DMS 273 (cell line): ENCODE data around the gene PIGS.
"Not testable (repeated sequence)": the region's sequence is repeated elsewhere in the genome, so short reads cannot be mapped to it uniquely, and the experiment has no call there.

ENCODE experiments used
- DNase-seq: peaks from one replicate; lab custom pipeline; 2025; ENCODE audit not compliant: unreplicated experiment; lab: John Stamatoyannopoulos, UW

The PIGS gene

DNA sequence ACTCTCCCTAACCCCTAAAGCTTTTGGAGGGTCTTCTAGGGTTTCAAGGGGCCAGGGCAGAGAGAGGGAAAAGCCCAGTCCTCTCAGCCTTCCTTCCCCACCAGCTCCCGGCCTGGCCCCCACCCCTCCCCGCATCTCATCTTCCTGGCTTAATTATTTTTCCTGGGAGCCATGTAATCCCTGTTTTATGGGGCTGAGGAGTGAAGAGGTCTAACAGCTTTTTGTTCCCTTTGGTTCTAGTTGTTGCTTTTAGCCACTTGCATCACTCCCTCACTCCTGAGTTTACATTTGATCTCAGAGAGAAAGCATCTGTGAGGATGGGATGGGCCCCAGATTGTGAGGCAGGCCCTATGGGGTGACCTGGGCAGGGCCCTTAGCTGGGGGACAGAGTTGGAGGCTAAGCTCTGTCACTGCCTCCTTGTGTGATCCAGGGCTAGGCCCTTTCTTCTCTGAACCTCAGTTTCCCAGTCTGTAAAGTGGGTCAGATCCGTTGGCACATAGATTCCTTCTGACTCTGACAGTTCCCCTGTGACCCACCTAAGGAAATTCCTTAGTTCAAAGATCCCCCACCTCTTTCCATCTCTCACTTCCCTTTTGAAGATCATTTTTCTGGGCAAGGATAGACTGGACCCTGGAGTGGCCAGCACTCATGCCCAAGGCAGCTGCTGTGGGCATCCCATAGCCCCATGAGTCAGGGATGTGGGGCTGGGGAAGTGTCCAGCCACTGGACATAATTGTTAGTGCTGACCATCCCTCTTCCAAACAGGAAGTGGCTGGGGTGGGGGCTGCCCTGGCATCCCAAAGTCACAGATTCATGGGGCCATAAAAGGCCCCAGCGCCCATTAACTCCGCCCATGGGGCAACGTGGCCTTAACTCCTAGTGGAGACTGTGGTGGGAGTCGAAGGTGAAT is 39.0 kb downstream of the PIGS start:
- no peak for DNase-seq

GRCh38 chr17:28530926-28531325 is 40.4 kb downstream of the PIGS start:
- DNase-seq, result no peak

GRCh38 chr17:28530250-28530649 is 41.1 kb downstream of the PIGS start:
- DNase-seq, result no peak

DNA sequence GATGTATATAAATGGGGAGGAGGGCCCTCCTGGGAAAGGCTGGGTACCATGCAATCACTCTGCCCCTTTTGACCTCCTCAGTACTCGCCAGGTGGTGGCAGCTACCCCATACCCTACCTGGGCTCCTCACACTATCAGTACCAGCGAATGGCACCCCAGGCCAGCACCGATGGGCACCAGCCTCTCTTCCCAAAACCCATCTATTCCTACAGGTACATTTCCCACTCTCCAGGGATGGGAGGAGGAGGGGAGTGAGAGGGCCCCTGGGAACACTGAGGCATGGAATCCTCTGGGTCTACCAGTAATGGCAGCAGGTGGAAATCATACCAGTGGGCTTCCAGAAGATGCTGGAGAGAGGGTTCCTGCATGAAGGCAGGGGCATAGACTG is 42.3 kb downstream of the PIGS start:
- no peak for DNase-seq

GRCh38 chr17:28528327-28529012 is 42.9 kb downstream of the PIGS start:
- no peak for DNase-seq

DNA sequence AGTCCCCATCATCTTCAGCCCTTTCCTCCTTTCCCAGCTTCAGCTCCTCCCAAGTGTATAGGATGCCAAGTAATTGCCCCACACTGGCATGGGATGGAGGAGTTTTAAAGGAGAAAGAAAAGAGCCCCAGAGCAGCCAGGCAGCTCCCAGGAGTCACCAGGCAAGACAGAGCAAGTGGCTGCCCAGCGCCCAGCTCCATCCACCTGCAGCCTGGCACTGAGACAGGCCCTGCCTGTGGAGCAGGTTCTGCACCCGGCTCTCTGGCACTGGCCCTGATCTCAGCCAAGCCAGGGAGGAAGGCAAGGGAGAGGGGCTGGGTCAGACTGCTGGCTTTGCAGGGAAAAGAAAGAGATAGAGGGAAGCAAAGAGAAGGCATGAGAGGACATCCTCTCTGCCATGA is 43.5 kb downstream of the PIGS start:
- DNase-seq, result no peak

- no peak for DNase-seq
These were observed 44.1 kb downstream of the PIGS start for GRCh38 chr17:28527181-28527681.

- no peak for DNase-seq
These were observed 44.9 kb downstream of the PIGS start for GRCh38 chr17:28526381-28526780.

DNA sequence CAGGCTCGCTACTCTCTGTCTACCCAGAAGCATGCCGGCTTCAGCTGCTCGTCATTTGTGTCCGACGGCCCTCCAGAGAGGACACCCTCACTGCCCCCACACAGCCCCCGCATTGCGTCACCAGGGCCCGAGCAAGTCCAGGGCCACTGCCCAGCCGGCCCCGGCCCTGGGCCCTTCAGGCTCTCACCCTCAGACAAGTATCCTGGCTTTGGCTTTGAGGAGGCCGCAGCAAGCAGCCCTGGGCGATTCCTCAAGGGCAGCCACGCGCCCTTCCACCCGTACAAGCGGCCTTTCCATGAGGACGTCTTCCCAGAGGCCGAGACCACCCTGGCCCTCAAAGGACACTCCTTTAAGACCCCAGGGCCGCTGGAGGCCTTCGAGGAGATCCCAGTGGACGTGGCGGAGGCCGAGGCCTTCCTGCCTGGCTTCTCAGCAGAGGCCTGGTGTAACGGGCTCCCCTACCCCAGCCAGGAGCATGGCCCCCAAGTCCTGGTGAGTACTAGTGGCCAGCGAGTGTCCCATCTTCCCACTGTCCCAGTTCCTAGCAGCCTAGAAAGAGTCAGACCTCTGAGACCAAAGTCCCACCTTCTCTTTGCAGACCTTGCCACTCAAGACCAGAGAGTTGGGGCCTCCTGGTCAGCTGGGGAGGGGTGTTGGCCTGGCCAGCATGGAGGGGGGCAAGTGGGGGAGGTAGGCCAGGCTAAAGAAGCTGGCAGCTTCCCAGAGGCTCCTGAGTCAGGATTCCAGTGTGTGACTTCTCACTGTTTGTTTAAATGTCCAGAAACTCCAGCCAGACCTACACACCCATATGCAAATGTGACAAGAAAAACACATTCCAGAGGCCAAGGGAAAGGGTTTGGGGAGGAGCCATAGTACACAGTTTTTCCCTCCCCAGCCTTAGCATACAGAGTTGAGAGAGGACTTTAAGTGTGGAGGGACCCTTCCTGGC is 46.6 kb downstream of the PIGS start:
- no peak for DNase-seq

GRCh38 chr17:28523876-28524275 is 47.4 kb downstream of the PIGS start:
- no peak for DNase-seq

DNA sequence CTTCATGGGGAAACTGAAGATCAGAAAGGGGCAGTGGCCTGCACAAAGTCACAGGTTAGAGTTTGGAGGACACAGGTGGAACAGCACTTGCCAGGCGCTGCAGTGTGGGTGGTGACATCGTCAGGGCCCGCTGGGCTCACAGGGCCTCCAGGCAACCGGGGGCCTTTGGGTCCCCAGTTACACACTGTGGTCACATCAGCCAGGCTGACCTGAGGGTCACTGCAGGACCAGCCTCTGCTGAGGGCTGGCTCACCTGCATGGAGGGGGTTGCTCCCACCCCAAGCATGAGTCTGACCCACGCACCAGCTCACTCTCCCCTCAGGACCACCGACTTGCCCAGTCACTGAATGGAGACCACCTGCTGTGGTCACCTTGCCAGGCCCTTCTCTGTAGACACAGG is 48.1 kb downstream of the PIGS start:
- no peak for DNase-seq

GRCh38 chr17:28522281-28522680 is 49.0 kb downstream of the PIGS start:
- not testable (repeated sequence) for DNase-seq

GRCh38 chr17:28521311-28522085 is 49.8 kb downstream of the PIGS start:
- no peak for DNase-seq

GRCh38 chr17:28520687-28521086 is 50.6 kb downstream of the PIGS start:
- DNase-seq, result no peak

DNA sequence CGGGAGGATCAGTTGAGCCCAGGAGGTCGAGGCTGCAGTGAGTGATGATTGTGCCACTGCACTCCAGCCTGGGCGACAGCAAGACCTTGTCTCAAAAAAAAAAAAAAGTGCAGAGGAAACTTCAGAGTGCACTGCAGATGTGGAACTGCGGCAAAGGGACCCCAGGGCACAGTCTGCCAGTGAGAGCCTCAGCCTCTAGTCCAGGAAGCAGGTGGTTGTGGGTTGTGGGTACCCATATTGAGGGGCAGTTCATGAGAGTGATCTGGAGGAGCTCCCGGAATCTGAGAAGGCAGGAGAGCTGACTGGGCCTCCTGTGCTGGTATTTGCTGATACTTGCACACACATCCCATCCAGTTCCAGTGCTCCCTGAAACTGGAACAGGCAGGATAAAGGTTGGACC is 52.1 kb downstream of the PIGS start:
- no peak for DNase-seq

GRCh38 chr17:28518578-28518977 is 52.7 kb downstream of the PIGS start:
- no peak for DNase-seq

DNA sequence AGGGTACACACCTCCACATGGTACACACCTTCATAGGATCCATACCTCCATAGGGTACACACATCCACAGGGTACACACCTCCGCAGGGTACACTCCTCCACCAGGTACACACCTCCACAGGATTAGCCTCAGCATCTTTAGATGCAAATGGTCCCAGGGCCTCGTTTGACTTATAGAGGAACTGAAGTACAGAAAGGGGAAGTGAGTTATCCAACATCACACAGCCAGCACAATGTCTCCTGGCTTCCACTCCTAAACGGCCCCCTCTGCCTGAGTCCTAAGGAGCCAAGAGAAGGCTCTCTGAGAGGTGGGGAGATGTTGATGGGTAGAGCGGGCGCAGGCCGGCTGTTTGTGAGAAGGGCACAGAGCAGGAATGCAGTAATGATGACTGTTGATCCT is 53.2 kb downstream of the PIGS start:
- no peak for DNase-seq

GRCh38 chr17:28515518-28515917 is 55.8 kb downstream of the PIGS start:
- DNase-seq, result no peak

DNA sequence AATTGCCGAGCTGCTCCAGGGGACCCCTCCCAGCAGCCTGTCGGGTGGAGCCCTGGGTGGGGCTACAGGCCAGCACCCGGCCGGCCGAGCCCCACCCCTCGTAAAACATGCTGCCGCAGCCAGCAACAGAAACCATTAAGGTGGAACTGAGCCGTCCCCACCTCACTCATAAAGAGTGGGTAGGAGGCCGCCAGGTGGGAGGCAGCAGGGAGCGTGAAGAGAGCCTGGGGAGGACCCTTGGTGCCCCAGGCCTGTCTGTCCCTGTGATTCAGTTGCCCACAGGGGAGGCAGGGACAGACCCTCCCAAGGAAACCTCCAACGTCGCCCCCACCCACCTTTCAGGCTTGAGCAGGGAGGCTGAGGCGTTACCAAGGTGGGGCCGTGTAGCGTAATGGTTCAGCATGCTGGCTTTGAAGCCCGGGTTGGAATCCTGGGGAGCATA is 56.7 kb downstream of the PIGS start:
- DNase-seq, result no peak

GRCh38 chr17:28513476-28513875 is 57.8 kb downstream of the PIGS start:
- no peak for DNase-seq
